ENCODE measurements around the gene GAS7.

GAS7 gene

DNA sequence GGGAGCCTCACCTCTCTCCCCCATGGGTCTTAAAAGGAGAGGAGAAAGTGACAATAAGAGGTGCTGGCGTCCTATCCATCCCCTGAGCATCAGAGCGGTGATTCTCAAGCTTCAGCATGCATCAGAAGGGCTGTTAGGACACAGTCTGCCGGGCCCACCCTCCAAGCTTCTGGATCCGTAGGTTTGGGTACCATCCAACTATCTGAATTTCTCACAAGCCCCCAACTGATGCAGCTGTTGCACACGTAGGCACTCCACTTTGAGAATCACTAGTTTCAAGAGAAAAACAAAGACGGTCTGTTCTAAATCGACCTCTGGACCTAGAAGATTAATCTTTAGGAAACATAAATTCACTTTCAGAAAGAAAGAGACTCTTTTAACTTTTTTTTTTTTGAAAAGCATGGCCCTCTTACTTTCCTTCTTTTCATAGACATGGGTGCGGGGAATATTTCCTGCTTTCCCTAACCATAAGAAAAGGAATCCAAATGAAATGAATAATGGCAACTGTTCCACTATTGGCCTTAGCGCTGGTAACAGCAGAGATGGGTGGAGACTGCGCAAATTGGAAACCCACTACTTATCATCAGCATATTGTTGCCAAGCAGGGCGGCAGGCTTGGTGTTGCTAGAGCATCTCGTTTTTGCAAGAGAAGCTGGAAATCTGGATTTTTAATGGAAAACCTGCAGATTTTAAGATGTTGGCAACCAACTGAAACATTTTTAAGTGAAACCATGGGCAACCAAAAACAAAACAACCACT lies 144.4 kb downstream of the GAS7 start:
- DNase-seq: no peak

DNA sequence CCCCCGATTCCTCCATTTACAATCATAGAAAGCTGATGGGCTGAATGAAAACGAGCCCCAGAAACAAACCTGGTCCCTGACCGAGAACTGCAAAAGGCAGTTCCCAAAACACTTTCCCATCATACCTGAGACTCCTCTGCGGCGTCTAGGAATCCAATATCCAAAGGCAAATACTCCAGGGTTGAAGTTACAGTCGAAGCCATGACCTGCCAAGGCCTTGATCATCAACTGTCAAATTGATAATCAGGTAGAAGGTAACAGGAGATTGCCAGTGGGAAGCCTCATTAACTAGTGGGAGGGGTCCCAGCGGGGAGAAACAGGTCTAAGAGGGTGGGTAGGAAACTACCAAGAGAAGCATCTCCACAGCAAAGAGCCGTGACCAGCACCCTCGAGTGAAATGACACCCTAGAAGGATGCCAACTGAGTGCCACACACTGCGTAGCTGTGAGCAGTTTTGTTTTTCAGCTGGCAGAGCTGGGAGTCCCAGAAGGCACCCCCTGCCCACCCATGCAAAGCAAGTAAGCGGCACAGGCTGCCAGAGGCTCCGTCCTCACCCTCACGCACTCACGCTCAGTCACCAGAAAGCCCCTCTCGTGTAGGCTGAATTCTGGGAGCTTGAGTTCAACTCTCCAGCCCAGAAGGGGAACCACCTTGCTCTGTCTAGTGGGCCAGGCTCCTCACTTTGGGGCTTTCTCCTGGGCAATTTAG lies 146.1 kb downstream of the GAS7 start:
- DNase-seq: no peak

DNA sequence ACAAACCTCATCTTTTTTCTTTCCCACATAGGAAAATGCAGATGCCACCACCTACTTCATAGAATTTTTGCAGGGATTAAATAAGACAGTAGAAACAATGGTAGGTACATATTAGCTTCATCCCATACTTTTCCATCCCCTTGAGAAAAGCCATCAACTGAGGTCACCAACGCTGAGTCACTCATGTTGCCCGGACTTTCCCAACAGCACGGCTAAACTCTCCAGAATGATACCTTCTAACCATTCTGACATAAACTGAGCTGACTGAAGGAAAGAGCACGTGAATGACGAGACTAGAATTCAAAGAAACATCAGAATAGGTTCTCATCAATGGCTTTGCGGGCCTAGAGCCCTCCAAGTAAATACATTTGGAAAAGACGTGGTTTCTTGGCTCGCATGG lies 147.3 kb downstream of the GAS7 start:
- DNase-seq: no peak

DNA sequence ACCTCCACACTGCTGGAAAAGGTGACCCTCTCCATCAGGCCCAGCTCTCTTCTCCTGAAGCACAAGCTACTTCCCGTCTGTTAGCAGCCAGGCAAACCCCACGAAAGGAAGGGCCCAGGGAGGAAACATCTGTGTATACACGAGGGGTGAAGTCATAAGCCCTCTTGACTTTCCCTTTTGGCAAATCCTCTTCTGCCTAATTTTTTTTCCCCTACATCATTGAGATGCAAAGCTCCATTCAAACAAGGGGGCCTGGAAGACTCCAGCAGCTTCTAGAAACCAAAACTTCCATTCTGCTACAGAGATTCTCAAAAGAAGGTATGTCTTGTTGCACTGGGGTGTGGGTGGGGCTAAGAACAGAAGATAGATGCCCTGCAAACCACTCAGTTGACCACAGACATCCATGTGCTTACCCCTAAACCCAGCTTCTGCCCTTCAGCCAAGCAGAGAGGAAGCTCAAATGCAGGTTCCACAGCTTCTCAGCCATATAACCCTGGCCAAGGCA lies 147.8 kb downstream of the GAS7 start:
- peak in 6 of 51 donors; percentile 17 to 46 (median 22) for DNase-seq

DNA sequence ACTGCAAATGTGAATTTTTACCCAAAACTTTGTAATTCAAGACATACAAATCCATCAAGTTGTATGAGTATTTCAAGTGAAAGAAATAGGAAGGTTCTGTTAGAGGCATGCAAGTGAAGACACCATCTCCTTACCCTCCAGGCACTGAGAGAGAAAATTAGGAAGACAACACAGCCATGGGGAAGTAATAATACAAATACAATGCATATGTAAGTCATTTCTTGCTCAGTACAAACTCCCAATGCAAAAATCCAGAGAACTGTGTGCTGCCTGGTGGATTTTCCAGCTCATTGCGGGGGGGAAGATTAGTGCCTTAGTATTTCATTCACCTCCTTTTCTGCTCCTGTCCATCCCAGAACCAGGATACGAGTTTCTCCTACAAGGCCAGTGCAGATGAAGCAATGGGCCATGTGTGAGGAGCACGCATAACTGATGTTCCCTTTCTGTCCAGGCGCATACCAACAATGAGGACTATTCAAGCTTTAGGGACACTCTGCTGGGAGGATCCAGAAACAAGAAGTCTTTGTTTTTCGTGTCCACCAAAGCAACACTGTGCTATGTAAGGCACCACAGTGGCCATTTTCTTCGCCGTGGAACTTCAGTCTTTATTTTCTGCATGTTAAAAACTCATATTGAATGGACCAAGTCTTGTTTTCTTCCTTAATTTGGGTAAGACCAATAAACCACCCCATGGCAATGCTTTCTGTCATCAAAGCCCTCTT lies 149.6 kb downstream of the GAS7 start:
- DNase-seq: peak in 34 of 51 donors; percentile 14 to 89 (median 54)

DNA sequence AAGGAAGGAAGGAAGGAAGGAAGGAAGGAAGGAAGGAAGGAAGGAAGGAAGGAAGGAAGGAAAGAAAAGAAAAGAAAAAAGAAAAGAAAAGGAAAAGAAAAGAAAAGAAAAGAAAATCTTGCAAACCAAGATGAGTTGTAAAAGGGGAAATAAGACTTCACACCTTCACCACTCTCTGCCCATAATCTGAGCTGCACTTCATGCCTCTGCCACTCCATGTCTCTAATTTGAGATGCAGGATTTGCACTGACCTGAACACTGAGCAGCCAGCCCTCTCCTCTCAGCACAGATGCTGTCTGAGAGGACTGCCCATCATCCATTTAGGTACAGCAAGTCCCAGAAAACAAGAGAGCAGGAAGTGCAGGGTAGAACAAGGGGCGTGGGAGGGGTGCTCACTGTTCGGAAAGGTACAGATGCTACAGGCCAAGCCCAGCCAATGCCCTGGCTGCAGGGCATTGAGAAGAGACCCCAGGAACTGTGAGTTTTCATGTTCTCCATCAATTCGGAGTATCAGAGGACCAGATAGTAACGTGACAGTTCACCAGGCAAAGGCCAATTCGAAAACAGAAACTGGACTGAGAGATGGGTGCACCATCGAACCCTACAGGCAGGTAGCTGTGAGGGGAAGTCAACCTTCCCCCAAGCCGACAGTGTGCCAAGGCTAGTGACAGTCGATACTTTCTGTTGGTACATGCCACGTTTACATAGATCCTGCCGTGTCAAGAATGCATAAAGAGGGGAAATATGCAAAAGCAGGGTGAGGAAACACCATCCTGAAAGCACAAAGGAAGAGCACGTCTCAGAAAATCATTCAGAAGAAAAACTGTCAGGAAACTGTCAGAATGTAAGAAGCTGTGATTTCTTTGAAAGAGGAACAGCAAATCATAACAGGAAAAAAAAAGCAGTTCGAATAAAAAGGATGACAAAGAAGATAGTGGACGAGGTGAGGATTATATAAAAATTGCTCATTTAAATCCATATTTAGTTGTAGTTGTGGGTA lies 151.3 kb downstream of the GAS7 start:
- no peak for DNase-seq

DNA sequence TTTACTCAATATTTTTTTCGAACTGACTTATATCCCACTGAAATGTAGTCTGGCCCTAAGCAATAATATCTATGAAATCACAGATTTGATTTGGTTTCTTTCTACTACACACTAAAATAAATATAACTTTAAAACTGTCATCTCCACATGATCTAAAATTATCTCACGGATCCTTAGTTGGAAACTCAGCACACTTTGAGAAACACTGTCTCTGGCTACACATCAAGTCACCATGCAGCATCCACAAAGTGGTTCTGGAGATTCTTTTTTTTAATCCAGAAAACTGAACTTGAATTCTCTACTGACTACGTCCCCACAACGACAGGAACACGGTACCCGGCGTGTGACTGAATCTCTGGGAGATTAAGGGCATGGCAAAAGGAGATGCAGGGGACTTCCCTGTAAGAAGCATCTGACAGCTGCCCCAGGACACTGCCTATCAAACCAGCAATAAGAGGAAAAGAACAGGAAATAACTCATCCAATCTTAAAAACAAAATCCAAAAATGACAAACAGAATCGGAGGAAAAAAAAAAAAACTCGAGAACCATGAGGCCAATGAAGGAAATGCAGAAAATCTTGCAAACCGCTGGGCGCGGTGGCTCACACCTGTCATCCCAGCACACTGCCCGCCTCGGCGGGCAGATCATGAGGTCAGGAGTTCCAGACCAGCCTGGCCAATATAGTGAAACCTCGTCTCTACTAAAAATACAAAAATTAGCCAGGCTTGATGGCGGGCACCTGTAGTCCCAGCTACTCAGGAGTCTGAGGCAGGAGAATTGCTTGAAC lies 152.3 kb downstream of the GAS7 start:
- no peak for DNase-seq

DNA sequence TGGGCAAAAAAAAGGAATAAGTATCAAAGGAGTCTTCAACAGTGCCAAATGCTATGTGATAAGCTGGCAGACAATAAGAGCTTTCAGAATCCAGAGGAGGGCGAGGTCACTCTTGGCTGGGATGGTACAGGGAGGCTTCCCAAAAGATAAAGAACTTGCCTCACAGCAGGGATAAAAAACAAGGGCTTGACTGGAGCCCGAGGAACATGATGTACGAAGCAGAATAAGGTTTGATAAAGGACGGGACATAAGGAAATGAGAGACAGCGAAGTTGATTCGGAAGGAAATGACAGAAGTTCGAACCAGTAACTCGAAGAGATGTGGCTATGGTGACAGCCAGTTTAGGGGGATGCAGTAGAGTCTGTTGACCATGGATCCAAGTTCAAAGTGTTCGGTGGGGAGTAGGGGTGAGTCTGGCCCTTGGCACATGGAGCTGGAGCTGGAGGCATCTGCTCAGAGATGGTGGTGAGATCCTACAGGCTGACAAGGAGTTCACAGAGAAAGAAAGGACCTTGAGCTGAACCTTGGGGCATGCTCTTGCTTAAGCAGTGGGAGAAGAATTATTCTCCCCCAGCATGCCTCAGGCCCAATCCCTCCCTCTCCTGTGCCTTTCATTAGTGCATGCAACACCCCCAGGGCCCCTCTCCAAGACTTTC lies 155.7 kb downstream of the GAS7 start:
- no peak for DNase-seq

DNA sequence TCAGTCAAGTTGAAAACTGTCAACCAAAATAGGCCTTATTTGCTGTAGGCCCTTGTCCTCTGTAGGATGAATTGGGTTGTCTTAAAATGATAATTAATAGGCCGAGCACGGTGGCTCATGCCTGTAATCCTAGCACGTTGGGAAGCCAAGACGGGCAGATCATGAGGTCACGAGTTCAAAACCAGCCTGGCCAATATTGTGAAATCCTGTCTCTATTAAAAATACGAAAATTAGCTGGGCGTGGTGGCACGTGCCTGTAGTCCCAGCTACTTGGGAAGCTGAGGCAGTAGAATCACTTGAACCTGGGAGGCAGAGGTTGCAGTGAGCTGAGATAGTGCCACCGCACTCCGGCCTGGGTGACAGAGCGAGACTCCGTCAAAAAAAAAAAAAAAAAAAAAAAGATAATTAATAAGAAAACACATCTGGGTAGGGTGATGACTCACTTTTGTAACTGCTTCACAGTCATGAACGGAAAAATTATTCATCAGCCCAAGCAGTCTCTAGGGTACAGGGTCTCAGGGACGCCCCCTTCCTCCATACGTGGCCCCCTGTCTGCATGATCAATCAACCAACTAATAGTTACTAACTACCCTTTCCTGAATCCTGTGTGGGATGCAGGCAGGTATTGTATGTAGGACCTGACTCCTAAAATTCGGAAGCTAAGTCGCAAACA lies 156.4 kb downstream of the GAS7 start:
- DNase-seq: no peak

DNA sequence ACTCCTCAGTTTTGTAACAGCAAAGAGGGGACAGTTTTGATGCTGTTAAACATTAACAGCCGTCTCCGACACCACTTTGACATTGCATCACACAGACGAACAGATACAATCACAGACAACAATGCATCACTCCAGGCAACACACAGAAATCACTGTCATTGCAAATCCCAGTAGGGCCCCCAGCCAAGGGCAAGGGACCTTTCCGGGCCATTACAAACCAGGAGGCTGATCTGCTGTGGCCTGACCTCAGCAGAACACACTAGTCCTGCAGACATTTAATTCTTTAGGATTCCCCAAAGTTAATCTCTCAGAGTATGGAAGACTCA lies 157.2 kb downstream of the GAS7 start:
- DNase-seq: no peak

DNA sequence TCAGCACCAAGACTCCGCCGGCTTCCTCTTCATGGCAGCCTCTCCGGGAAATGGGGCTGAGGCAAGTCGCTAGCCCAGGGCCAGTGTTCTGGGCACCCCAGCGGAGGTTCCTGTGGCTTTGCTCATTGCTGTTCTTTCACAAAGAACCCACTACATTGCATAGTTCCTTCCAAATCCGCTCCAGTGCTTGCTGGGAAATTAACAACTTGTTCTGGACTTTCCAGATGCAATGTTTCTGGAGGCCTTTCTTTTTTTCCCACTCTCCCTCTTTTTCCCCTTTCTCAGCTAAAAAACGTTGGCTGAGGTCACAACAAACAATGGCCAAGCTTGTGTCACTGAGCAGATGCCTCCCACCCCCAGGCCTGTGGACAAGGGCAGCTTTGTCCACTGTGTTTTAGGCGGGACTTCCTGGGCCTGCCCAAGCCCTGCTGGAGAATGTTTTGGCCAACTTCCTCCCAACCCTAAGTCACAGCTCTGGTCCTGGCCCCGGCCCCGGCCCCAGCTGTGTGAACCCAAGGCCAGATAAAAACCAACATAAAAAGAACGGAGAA lies 161.8 kb downstream of the GAS7 start:
- DNase-seq: peak in 44 of 51 donors; percentile 21 to 93 (median 74)

DNA sequence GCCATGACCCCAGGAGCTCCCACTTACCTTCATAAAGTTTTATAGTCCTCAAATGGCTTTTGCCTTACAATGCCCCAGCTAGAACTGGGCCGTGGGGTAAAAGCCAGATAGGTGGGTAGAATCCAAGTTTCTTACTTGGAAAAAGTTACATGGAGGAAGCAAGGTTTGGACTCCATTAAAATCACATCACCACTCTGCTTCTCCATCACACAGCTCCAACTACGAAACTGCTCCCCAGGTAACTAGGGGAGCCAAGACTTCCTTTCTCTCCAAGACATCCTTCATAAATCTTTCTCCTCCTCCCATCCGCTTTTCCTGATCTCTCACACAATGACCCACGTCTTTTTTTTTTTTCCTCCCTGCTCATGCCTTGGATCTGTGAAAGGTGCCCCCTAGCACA lies 162.5 kb downstream of the GAS7 start:
- peak in 1 of 51 donors; percentile 53 for DNase-seq

DNA sequence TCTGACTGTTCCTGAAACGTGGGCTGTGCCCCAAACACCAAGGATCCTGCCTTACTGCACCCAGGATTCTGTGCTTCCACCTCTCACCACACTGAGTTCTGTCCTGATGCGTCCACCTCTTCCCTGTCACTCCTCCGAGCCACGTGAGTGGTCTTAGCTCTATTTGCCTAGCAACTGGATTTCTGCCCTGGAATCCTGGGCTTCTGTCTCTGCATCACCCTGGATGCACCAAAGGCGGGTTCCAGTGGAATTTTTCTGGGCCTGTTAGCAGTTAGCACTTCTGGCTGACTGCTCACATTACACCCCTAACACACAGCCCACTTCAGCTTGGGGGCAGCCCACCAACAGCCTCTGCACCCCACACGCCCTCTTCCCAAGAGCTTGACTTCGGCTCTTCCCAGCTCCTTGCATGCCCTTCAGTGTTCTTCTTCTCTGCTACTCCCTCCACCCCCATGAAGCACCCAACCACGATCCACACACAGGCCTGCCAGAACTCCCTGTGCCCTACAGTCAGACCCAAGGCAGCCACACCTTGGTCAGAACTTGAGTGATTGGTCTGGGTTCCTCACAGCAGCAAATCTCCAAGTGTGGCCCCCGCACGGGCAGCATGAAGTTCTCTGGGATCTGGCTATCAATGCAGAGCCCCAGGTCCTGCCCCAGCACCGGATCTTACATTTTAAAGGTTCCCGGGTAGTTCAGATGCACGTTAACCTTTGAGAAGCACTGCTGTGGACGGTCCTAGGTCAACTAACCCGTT lies 163.5 kb downstream of the GAS7 start:
- peak in 11 of 51 donors; percentile 21 to 50 (median 33) for DNase-seq

DNA sequence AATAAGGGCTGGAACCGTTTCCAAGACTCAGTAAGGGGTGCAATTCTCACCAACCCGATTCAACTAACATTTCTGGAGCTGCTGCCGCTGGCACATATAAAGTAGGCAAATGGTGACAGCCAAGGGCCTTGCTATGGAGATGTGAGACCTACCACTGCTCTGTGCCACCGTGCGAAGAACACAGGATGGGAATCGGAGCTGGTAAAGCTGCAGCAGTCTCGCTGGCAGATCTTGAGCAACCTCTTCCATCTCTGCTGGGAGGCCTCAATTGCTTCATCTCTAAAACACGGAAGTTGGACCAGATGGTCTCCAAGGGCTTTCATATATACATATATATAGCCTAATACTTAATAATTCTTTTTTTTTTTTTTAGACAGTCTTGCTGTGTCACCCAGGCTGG lies 164.4 kb downstream of the GAS7 start:
- DNase-seq: peak in 9 of 51 donors; percentile 10 to 45 (median 20)

DNA sequence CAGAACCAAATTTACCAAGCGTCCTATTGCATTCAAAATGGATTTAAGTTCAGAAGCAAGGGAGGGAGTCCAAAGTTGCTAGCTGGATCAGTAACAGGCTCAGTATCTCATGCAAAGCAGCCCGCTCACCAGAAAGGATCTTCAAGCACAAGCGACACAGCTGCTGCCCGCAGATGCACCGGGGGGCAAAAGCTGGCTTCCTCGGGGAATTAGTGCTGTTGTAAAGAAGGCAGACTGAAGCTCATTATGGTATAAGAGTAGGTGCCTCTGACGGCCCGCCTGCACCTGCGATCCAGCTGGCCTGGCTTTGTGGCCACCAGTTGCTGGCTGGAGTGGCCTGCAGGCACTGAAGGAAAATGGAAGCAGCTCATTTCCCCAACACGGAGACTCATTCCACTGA lies 165.0 kb downstream of the GAS7 start:
- DNase-seq: peak in 20 of 51 donors; percentile 7 to 61 (median 31)

DNA sequence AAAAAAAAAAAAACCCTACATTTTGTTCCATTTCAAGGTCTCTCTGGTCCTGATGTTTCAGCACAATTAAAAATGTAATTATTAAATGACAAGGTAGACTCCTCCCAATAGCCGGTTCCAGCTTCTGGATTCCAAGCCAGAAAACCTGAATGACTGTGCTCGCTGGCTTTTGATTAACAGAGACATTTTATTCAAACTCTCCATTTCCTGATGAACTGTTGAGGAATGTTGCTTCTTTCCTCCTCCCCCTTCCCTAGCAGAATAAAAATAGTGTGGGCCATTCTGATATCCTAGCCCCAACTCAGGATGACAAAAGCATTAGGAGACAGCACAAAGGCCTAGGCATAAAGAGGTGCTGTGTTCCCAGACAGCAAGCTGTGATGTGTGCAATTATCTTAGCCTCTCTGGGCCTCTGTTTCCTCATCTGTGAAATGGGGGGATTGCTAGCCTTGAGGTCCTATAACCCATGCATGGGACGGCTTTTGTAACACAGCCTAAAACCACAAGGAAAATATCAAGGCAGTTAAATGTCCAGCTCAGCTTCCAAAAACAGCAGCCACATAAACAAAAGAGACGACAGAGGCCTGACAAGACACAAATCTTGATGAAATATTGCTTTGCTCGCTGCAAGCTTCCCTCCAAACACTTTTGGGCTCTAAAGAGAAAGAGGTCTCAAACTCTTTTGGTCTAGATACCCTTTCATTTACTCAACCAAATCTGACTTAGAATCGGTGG lies 166.1 kb downstream of the GAS7 start:
- DNase-seq: no peak

DNA sequence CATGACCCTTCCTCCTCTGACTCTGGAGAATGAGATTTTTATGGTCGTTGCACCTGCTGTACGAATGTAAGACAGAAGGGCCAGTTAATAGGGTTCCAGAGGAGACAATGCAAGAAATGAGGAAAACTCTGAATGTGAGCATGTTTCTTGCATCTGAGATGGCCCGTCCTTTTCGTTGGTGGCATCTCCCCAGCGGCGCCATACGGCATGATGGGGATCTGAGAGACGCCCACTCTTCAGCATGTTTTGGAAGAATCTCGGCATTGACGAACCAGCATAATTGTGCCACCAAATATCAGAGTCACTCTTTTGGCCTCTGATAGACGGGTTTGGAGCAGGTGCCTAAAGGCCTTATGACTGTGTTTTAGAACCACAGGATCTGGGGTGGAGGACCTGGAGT lies 166.8 kb downstream of the GAS7 start:
- no peak for DNase-seq

Measured in hypothalamus (tissue), 51 donors.